ENCODE data around the gene COL13A1.

COL13A1 gene

GRCh38 chr10:69901628-69902505 lies 100.2 kb downstream of the COL13A1 start:
- in situ Hi-C loops (cut with HindIII; ENCODE audit: low sequenced_read_pairs), result no loop called here
- peak; percentile 79 for TF ChIP-seq CTCF (IDR thresholded peaks at IDR 0.05; ENCODE audit: low read depth, low read length, missing control alignments)
- no peak for DNase-seq (ENCODE audit: low read depth)
- H3K4me3 ChIP-seq (ENCODE audit: low read depth, low read length), result no peak overlapping the region

GRCh38 chr10:69902835-69903535 lies 101.3 kb downstream of the COL13A1 start:
- no peak for DNase-seq (ENCODE audit: low read depth)
- in situ Hi-C loops (cut with HindIII; ENCODE audit: low sequenced_read_pairs), result no loop called here
- no peak for TF ChIP-seq CTCF (IDR thresholded peaks at IDR 0.05; ENCODE audit: low read depth, low read length, missing control alignments)

GRCh38 chr10:69904533-69904932 lies 102.8 kb downstream of the COL13A1 start:
- no peak overlapping the region for H3K4me3 ChIP-seq (ENCODE audit: low read depth, low read length)
- no peak for DNase-seq (ENCODE audit: low read depth)

More at GRCh38 chr10:69902835-69903535, 101.3 kb downstream of the COL13A1 start:
- no peak overlapping the region for H3K4me3 ChIP-seq (ENCODE audit: low read depth, low read length)

GRCh38 chr10:69906425-69906824 lies 104.7 kb downstream of the COL13A1 start:
- TF ChIP-seq CTCF (IDR thresholded peaks at IDR 0.05; ENCODE audit: low read depth, low read length, missing control alignments), result no peak
- in situ Hi-C loops (cut with HindIII; ENCODE audit: low sequenced_read_pairs), result no loop called here
- no peak overlapping the region for H3K4me3 ChIP-seq (ENCODE audit: low read depth, low read length)
- DNase-seq (ENCODE audit: low read depth), result no peak

More at GRCh38 chr10:69904533-69904932, 102.8 kb downstream of the COL13A1 start:
- in situ Hi-C loops (cut with HindIII; ENCODE audit: low sequenced_read_pairs), result no loop called here
- TF ChIP-seq CTCF (IDR thresholded peaks at IDR 0.05; ENCODE audit: low read depth, low read length, missing control alignments), result no peak

GRCh38 chr10:69907517-69907916 lies 105.8 kb downstream of the COL13A1 start:
- DNase-seq (ENCODE audit: low read depth), result no peak

More at GRCh38 chr10:69907517-69907916, 105.8 kb downstream of the COL13A1 start:
- no peak overlapping the region for H3K4me3 ChIP-seq (ENCODE audit: low read depth, low read length)
- in situ Hi-C loops (cut with HindIII; ENCODE audit: low sequenced_read_pairs), result no loop called here
- no peak for TF ChIP-seq CTCF (IDR thresholded peaks at IDR 0.05; ENCODE audit: low read depth, low read length, missing control alignments)
